ENCODE results near the gene AAMDC.
"Not testable (repeated sequence)": the region's sequence is repeated elsewhere in the genome, so short reads cannot be mapped to it uniquely, and the experiment has no call there.

The AAMDC gene

GRCh38 chr11:77886401-77886800 is 65.5 kb downstream of the AAMDC start:
- DNase-seq (ENCODE audit: low spot score), result no peak

GRCh38 chr11:77889045-77889444 is 68.1 kb downstream of the AAMDC start:
- DNase-seq (ENCODE audit: low spot score), result not testable (repeated sequence)

- DNase-seq (ENCODE audit: low spot score), result peak; percentile 27
Observed at GRCh38 chr11:77890100-77890614, 69.2 kb downstream of the AAMDC start.

- peak; percentile 25 for DNase-seq (ENCODE audit: low spot score)
Observed at GRCh38 chr11:77890619-77891056, 69.7 kb downstream of the AAMDC start.

- not testable (repeated sequence) for DNase-seq (ENCODE audit: low spot score)
Observed at GRCh38 chr11:77891256-77891655, 70.3 kb downstream of the AAMDC start.

- not testable (repeated sequence) for DNase-seq (ENCODE audit: low spot score)
Observed at GRCh38 chr11:77891703-77892102, 70.8 kb downstream of the AAMDC start.

GRCh38 chr11:77894949-77895348 is 74.0 kb downstream of the AAMDC start:
- not testable (repeated sequence) for DNase-seq (ENCODE audit: low spot score)

- no peak for DNase-seq (ENCODE audit: low spot score)
Observed at GRCh38 chr11:77908835-77909234, 87.9 kb downstream of the AAMDC start.

GRCh38 chr11:77909277-77909676 is 88.3 kb downstream of the AAMDC start:
- no peak for DNase-seq (ENCODE audit: low spot score)

GRCh38 chr11:77910828-77911227 is 89.9 kb downstream of the AAMDC start:
- not testable (repeated sequence) for DNase-seq (ENCODE audit: low spot score)

- not testable (repeated sequence) for DNase-seq (ENCODE audit: low spot score)
Observed at GRCh38 chr11:77913608-77914306, 92.8 kb downstream of the AAMDC start.

- peak; percentile 40 for DNase-seq (ENCODE audit: low spot score)
Observed at GRCh38 chr11:77914307-77914791, 93.4 kb downstream of the AAMDC start.

- not testable (repeated sequence) for DNase-seq (ENCODE audit: low spot score)
Observed at GRCh38 chr11:77917713-77918112, 96.8 kb downstream of the AAMDC start.
